ENCODE data around the gene B4GALT5.
"Not testable (repeated sequence)": the region's sequence is repeated elsewhere in the genome, so short reads cannot be mapped to it uniquely, and the experiment has no call there.

Gene B4GALT5

DNA sequence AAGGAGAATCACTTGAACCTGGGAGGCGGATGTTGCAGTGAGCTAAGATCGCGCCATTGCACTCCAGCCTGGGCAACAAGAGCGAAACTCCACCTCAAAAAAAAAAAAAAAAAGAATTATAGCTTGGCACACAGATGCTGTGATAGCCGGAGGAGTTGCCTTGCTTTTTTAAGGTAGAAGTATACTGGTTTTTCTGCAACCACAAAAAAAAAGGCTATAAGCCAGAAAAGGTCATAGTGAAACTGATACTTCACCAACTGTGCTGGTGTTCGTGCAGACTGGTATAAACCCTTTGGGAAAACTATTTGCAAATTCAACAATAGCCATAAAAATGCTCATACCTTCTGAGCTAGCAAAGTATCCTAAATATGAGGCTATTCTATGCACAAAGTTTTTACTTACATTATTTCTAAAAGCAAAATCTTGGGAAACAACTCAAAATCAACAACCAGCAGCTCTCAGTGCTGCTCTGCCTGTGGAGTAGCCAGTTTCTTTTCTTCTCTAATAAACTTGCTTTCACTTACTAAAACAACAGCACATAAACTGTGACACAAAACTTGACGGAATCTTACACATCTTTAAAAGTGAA, 44.0 kb downstream of the B4GALT5 start:
- H3K9ac ChIP-seq (ENCODE audit: low read length) = no peak overlapping the region
- H3K27me3 ChIP-seq (ENCODE audit: control insufficient read depth, insufficient read depth, low read length) = no peaks in the 10 kb centered on the region
- peaks cover 63% of the 10 kb centered on the region for H3K4me1 ChIP-seq (ENCODE audit: control insufficient read depth, insufficient read depth, low read length)
- H3K4me3 ChIP-seq (ENCODE audit: low read length) = no peak overlapping the region
- no peaks in the 10 kb centered on the region for H3K9me3 ChIP-seq (ENCODE audit: control insufficient read depth, low read length)
- H3K36me3 ChIP-seq (ENCODE audit: control insufficient read depth, insufficient read depth, low read length) = no peaks in the 10 kb centered on the region

DNA sequence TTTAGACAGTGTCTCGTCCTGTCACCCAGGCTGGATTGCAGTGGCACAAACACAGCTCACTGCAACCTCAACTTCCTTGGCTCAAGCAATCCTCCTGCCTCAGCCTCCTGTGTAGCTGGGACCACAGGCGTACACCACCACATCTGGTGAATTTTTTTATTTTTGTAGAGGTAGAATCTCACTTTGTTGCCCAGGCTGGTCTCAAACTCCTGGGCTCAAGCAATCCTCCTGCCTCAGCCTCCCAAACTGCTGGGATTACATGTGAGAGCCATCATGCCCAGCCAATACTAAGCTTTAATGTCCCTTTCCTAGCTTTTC, 44.8 kb downstream of the B4GALT5 start:
- H3K36me3 ChIP-seq (ENCODE audit: control insufficient read depth, insufficient read depth, low read length); H3K4me3 ChIP-seq (ENCODE audit: low read length): not testable (repeated sequence)

DNA sequence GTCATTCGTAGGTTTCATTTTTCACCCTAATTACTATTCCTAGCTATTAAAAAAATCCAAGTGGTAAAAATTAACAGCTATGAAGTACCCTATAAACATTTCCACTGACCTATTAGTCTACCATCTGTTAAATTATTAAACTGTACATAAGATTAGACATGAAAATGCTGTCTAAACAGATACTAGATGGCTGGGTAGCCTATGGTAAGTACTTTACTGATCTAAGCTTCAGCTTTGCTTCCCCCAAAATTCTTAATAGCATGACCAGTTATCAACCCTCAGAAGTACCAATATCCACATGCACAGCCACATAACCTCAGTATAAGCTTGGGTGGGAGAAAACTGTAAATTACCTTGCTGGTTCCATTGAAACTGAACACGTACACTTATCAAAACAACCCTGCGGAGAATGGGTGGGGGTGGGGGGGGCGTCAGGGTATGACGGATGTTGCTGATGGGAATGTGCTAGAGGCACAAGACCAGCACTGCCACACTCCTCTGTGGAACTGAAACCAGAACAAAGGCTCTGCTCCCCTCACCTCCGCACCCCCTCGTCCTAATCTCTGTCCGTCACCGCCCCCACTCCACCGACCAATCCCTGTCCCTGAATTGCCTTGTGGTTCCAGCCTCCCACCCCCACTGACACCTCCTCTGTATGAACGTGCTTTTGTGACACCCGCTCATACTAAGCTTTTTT, 45.3 kb downstream of the B4GALT5 start:
- Histone ChIP-seq H3K36me3 (ENCODE audit: control insufficient read depth, insufficient read depth, low read length) (no peaks in the 10 kb centered on the region), H3K9ac (ENCODE audit: low read length) (no peak overlapping the region), H3K9me3 (ENCODE audit: control insufficient read depth, low read length) (no peaks in the 10 kb centered on the region), H3K27me3 (ENCODE audit: control insufficient read depth, insufficient read depth, low read length) (no peaks in the 10 kb centered on the region), H3K4me3 (ENCODE audit: low read length) (no peak overlapping the region), H3K4me1 (ENCODE audit: control insufficient read depth, insufficient read depth, low read length) (peaks cover 52% of the 10 kb centered on the region)

More for the DNA sequence above, 44.8 kb downstream of the B4GALT5 start:
- H3K9ac ChIP-seq (ENCODE audit: low read length); H3K9me3 ChIP-seq (ENCODE audit: control insufficient read depth, low read length); H3K27me3 ChIP-seq (ENCODE audit: control insufficient read depth, insufficient read depth, low read length): not testable (repeated sequence)
- peaks cover 55% of the 10 kb centered on the region for H3K4me1 ChIP-seq (ENCODE audit: control insufficient read depth, insufficient read depth, low read length)

DNA sequence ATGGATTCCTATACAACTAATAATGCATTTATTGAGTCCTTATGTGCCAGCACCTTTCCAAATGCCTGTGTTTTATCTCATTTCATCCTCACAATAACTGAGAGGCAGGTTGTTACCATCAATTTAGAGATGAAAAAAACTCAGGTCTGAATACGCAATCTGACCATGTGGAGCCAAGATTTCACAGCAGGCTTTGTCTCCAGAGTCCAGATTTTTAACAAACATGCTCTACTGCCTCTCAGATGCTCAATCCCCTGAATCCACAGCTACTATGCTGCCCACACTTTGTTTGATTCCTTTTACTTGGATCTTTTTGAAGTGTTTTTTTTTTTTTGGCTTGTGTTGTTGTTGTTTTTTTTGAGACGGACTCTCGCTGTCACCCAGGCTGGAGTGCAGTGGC, 46.8 kb downstream of the B4GALT5 start:
- Histone ChIP-seq H3K9me3 (ENCODE audit: control insufficient read depth, low read length) (no peaks in the 10 kb centered on the region), H3K4me3 (ENCODE audit: low read length) (no peak overlapping the region), H3K9ac (ENCODE audit: low read length) (no peak overlapping the region), H3K36me3 (ENCODE audit: control insufficient read depth, insufficient read depth, low read length) (no peaks in the 10 kb centered on the region), H3K27me3 (ENCODE audit: control insufficient read depth, insufficient read depth, low read length) (no peaks in the 10 kb centered on the region), H3K4me1 (ENCODE audit: control insufficient read depth, insufficient read depth, low read length) (peaks cover 43% of the 10 kb centered on the region)

DNA sequence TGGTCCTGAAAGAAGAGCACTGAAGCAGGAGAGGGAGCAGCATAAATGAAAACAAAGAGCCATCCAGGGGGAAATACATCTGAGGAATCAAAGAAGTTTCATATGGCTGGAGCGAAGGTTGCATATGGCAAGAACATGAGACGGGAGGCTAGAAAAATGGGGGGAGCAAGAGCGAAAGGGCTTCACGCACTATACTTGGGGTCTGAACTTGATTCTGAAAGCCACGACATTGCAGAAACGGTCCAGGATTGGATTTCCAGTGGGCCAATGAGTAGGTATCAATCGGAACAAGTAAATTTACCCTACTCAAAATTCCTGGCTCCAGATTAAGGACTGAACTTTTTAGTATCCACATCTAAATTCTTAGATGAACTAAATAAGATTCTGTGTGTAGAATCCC, 47.9 kb downstream of the B4GALT5 start:
- Histone ChIP-seq H3K4me3 (ENCODE audit: low read length) (no peak overlapping the region), H3K9me3 (ENCODE audit: control insufficient read depth, low read length) (no peaks in the 10 kb centered on the region), H3K9ac (ENCODE audit: low read length) (no peak overlapping the region), H3K27me3 (ENCODE audit: control insufficient read depth, insufficient read depth, low read length) (no peaks in the 10 kb centered on the region), H3K4me1 (ENCODE audit: control insufficient read depth, insufficient read depth, low read length) (peaks cover 36% of the 10 kb centered on the region), H3K36me3 (ENCODE audit: control insufficient read depth, insufficient read depth, low read length) (no peaks in the 10 kb centered on the region)

DNA sequence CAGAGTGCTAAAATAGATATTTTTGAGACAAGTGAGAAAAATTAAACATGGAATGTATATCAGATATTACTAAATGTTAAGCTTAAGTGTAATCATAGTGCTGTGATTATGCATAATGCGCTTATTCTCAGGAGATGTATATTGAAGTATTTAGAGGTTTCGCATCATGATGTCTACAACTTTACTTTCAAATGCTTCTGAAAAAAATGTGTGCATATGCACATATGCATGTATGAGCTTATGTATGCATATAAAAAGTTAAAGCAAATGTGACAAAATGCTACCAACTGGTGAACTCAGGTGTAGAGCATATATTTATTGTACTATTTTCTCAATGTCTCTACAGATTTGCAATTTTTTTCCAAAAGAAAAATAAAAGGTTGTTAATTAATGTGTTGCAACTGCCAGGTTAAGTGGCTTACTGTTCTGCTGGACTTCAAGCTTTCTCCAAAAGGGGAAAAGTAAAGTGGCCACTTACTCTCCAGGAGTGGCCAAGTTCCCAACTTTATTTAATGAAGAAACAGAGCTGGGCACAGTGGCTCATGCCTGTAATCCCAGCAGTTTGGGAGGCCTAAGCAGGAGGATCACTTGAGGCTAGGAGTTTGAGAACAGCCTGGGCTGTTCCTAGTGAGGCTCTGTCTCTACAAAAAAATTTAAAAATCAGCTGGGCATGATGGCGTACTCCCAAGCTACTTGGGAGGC, 48.9 kb downstream of the B4GALT5 start:
- H3K9ac ChIP-seq (ENCODE audit: low read length) = no peak overlapping the region
- no peaks in the 10 kb centered on the region for H3K36me3 ChIP-seq (ENCODE audit: control insufficient read depth, insufficient read depth, low read length)
- no peak overlapping the region for H3K4me3 ChIP-seq (ENCODE audit: low read length)
- H3K27me3 ChIP-seq (ENCODE audit: control insufficient read depth, insufficient read depth, low read length) = no peaks in the 10 kb centered on the region
- no peaks in the 10 kb centered on the region for H3K9me3 ChIP-seq (ENCODE audit: control insufficient read depth, low read length)
- peaks cover 38% of the 10 kb centered on the region for H3K4me1 ChIP-seq (ENCODE audit: control insufficient read depth, insufficient read depth, low read length)

DNA sequence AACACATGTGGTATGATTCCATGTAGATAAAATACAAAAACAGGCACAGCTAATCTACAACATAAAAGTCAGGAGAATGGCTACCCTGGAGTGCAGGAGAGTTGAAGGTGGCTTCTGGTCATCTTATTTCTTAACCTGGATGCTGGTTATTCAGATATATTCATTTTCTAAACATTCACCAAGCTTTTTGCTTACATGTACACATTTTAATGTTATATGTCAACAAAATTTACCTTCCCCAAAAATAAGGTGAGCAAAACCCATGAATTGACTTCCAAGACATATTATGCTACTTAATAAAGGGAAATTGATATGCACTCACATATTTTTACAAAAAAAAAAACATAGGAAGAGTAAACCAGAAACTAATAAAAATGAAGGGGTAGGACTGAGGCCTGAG, 50.6 kb downstream of the B4GALT5 start:
- Histone ChIP-seq H3K9me3 (ENCODE audit: control insufficient read depth, low read length) (no peaks in the 10 kb centered on the region), H3K36me3 (ENCODE audit: control insufficient read depth, insufficient read depth, low read length) (no peaks in the 10 kb centered on the region), H3K27me3 (ENCODE audit: control insufficient read depth, insufficient read depth, low read length) (no peaks in the 10 kb centered on the region), H3K4me3 (ENCODE audit: low read length) (no peak overlapping the region), H3K4me1 (ENCODE audit: control insufficient read depth, insufficient read depth, low read length) (peaks cover 35% of the 10 kb centered on the region), H3K9ac (ENCODE audit: low read length) (no peak overlapping the region)

DNA sequence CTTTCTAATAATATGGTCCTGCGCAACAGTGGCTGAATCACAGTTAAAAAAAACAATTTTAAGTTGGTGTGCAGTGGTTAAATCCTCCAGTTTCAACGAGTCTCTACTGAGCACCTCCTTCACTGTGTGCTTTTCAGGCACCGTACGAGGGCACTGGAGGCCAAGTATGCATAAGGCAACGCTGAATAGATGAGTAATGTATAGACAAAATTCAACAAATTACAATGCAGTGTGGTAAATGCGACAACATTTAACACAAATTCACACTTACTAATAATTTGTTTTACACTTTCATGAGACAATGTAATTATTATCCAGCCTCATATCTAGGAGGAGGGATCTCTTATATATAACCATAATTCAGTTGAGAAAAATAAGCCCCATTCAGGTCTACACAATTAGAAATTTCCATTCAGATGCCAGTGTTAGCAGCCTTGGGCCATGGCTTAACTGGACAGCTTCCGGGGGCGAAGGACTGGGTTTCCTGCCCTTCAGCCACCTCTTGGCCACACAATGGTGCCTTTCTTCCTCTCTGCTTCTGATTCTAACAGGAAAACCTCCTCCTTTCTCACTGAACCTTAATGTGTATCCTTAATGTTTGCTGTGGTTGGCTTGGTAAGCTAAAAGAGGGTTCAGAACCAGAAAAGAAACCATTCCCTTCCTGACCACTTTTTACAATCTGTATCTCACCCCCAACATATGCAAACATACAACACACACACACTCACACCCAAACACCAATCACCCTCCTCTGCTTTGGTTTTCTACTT, 51.9 kb downstream of the B4GALT5 start:
- H3K27me3 ChIP-seq (ENCODE audit: control insufficient read depth, insufficient read depth, low read length) = no peaks in the 10 kb centered on the region
- H3K4me3 ChIP-seq (ENCODE audit: low read length) = no peak overlapping the region
- peaks cover 46% of the 10 kb centered on the region for H3K4me1 ChIP-seq (ENCODE audit: control insufficient read depth, insufficient read depth, low read length)
- H3K36me3 ChIP-seq (ENCODE audit: control insufficient read depth, insufficient read depth, low read length) = no peaks in the 10 kb centered on the region
- H3K9ac ChIP-seq (ENCODE audit: low read length) = no peak overlapping the region
- no peaks in the 10 kb centered on the region for H3K9me3 ChIP-seq (ENCODE audit: control insufficient read depth, low read length)

DNA sequence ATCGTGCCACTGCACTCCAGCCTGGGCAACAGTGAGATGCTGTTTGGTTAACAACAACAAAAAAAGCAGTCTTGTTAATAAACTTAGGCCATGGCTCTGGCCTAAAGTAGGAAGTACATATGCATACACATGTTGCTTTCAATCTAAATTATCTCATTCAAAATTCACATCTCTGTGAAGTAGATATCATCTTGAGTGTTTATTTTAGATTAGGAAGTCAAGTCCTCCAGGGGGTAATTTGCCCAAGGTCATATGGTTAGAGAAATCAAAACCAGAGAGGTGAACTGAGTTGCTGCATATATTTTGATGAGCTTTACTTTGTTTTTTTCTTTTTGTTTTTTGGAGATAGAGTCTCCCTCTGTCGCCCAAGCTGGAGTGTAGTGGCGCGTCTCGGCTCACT, 52.8 kb downstream of the B4GALT5 start:
- Histone ChIP-seq H3K27me3 (ENCODE audit: control insufficient read depth, insufficient read depth, low read length) (no peaks in the 10 kb centered on the region), H3K4me1 (ENCODE audit: control insufficient read depth, insufficient read depth, low read length) (peaks cover 55% of the 10 kb centered on the region), H3K9ac (ENCODE audit: low read length) (no peak overlapping the region), H3K36me3 (ENCODE audit: control insufficient read depth, insufficient read depth, low read length) (no peaks in the 10 kb centered on the region), H3K4me3 (ENCODE audit: low read length) (no peak overlapping the region), H3K9me3 (ENCODE audit: control insufficient read depth, low read length) (no peaks in the 10 kb centered on the region)

DNA sequence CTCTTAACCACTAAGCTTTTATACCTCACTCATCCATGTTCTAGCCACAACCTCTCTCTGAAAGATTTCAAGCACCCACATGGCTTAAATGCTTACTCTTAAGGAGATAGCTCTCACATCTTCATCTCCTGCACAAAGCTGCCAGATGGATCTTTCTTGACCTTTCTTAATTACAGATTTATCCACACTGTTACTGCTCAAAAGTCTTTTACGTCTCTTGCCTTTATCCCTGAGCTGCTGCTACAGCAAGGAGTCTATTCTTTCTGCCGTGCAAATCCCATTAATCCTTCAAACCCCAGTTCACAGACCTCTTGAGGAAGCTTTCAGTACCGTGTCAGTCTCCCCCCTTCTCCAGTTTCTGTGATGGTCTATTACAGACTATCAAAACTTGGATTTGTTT, 54.6 kb downstream of the B4GALT5 start:
- H3K27me3 ChIP-seq (ENCODE audit: control insufficient read depth, insufficient read depth, low read length) = no peaks in the 10 kb centered on the region
- no peak overlapping the region for H3K4me3 ChIP-seq (ENCODE audit: low read length)
- H3K4me1 ChIP-seq (ENCODE audit: control insufficient read depth, insufficient read depth, low read length) = peaks cover 55% of the 10 kb centered on the region
- H3K9me3 ChIP-seq (ENCODE audit: control insufficient read depth, low read length) = no peaks in the 10 kb centered on the region
- H3K9ac ChIP-seq (ENCODE audit: low read length) = no peak overlapping the region
- no peaks in the 10 kb centered on the region for H3K36me3 ChIP-seq (ENCODE audit: control insufficient read depth, insufficient read depth, low read length)

DNA sequence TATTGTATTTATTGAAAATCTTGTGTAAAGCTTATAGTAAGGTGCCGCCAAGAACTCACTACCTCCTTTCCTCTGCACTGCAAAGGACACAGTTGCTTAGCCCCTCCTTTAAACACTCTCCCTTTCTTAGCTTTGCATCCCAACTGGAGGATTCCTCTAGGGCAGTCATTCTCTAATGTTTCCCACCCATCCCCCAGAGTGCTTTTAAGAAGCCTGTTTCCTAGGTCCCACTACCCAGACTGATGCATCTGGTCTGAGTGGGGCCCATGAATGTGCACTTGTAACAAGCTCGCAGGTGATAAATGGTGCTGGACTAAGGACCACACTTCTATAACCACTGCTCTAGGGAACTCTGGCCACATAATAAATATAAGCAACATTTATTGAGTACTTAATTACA, 55.2 kb downstream of the B4GALT5 start:
- Histone ChIP-seq H3K9me3 (ENCODE audit: control insufficient read depth, low read length) (no peaks in the 10 kb centered on the region), H3K27me3 (ENCODE audit: control insufficient read depth, insufficient read depth, low read length) (no peaks in the 10 kb centered on the region), H3K9ac (ENCODE audit: low read length) (no peak overlapping the region), H3K36me3 (ENCODE audit: control insufficient read depth, insufficient read depth, low read length) (no peaks in the 10 kb centered on the region), H3K4me3 (ENCODE audit: low read length) (no peak overlapping the region), H3K4me1 (ENCODE audit: control insufficient read depth, insufficient read depth, low read length) (peaks cover 55% of the 10 kb centered on the region)
